Liver (tissue), 9 donors: ENCODE measurements around the gene UNC13B. TPM values are rescaled to one million over a fixed set of nuclear protein-coding genes. Genes with fewer than 3 reads are reported as not detected.

Source experiments
- DNase-seq: peaks from one replicate; pipeline ENCODE4 v3.0.0-alpha.2; 2017; ENCODE audit warnings: low spot score
- H3K27ac ChIP-seq, 2 donors: one replicate each; pipeline ENCODE4 v1.7.0; 2013; ENCODE audit warnings: inconsistent platforms in 2 of 2, low read length in 2 of 2, control low read depth in 1 of 2, low read depth in 1 of 2, mild to moderate bottlenecking in 1 of 2
- H3K27me3 ChIP-seq, 4 donors: one replicate each; pipeline versions ENCODE4 v1.6.1 to v1.7.0; 2013; ENCODE audit warnings: low read length in 3 of 4, inconsistent platforms in 1 of 4, mild to moderate bottlenecking in 1 of 4, moderate library complexity in 1 of 4; ENCODE audit not compliant: control insufficient read depth in 4 of 4, insufficient read depth in 4 of 4
- H3K36me3 ChIP-seq, 4 donors: one replicate each; pipeline versions ENCODE4 v1.6.1 to v1.7.0; 2013; ENCODE audit warnings: low read length in 3 of 4, mild to moderate bottlenecking in 3 of 4, low read depth in 1 of 4, moderate library complexity in 1 of 4; ENCODE audit not compliant: control insufficient read depth in 4 of 4, insufficient read depth in 3 of 4
- H3K4me1 ChIP-seq, 4 donors: one replicate each; pipeline versions ENCODE4 v1.6.1 to v1.7.0; 2013; ENCODE audit warnings: low read length in 3 of 4, mild to moderate bottlenecking in 3 of 4, moderate library complexity in 1 of 4; ENCODE audit not compliant: control insufficient read depth in 4 of 4, insufficient read depth in 4 of 4
- H3K4me3 ChIP-seq, 3 donors: one replicate each; pipeline versions ENCODE4 v1.6.1 to v1.7.0; 2013; ENCODE audit warnings: low read length in 3 of 3, control low read depth in 1 of 3, low read depth in 1 of 3, mild to moderate bottlenecking in 1 of 3
- H3K9ac ChIP-seq, 2 donors: one replicate each; pipeline ENCODE4 v1.7.0; 2013; ENCODE audit warnings: low read length in 2 of 2, mild to moderate bottlenecking in 2 of 2, moderate library complexity in 2 of 2, control low read depth in 1 of 2, low read depth in 1 of 2
- H3K9me3 ChIP-seq, 4 donors: one replicate each; pipeline versions ENCODE4 v1.6.1 to v1.7.0; 2013; ENCODE audit warnings: low read length in 3 of 4; ENCODE audit not compliant: control insufficient read depth in 4 of 4
- EGR1 ChIP-seq, 2 donors: IDR thresholded peaks; 2 replicates each; pipeline ENCODE4 v1.6.1; 2016 to 2018; ENCODE audit warnings: antibody characterized with exemption in 2 of 2, low read depth in 2 of 2
- FOXA2 ChIP-seq: IDR thresholded peaks from 2 replicates; pipeline ENCODE4 v1.6.1; 2016; ENCODE audit warnings: antibody characterized with exemption
- GABPA ChIP-seq, 2 donors: IDR thresholded peaks in 1 of 2; conservative IDR thresholded peaks in 1 of 2; 2 replicates each; pipeline ENCODE4 v1.6.1; 2016; ENCODE audit warnings: antibody characterized with exemption in 2 of 2, mild to moderate bottlenecking in 1 of 2, moderate library complexity in 1 of 2
- HNF4A ChIP-seq, 2 donors: conservative IDR thresholded peaks; 2 replicates each; pipeline ENCODE4 v1.6.1; 2016; ENCODE audit warnings: antibody characterized with exemption in 2 of 2, mild to moderate bottlenecking in 2 of 2
- HNF4G ChIP-seq: IDR thresholded peaks from 2 replicates; pipeline ENCODE4 v1.6.1; 2016; ENCODE audit warnings: antibody characterized with exemption
- JUND ChIP-seq, 2 donors: IDR thresholded peaks; 2 replicates each; pipeline ENCODE4 v1.6.1; 2016; ENCODE audit warnings: antibody characterized with exemption in 2 of 2
- NR2F2 ChIP-seq: IDR thresholded peaks from 2 replicates; pipeline ENCODE4 v1.6.1; 2016; ENCODE audit warnings: antibody characterized with exemption
- RAD21 ChIP-seq, 2 donors: IDR thresholded peaks; 2 replicates each; pipeline ENCODE4 v1.6.1; 2016; ENCODE audit warnings: antibody characterized with exemption in 2 of 2, mild to moderate bottlenecking in 2 of 2
- RXRA ChIP-seq, 2 donors: IDR thresholded peaks; 2 replicates each; pipeline ENCODE4 v1.6.1; 2017 to 2018; ENCODE audit warnings: antibody characterized with exemption in 2 of 2, mild to moderate bottlenecking in 1 of 2
- SP1 ChIP-seq: IDR thresholded peaks from 2 replicates; pipeline ENCODE4 v1.6.1; 2018; ENCODE audit warnings: antibody characterized with exemption, mild to moderate bottlenecking
- TAF1 ChIP-seq: conservative IDR thresholded peaks from 2 replicates; pipeline ENCODE4 v1.6.1; 2016; ENCODE audit warnings: antibody characterized with exemption, mild to moderate bottlenecking
- YY1 ChIP-seq: IDR thresholded peaks from 2 replicates; pipeline ENCODE4 v1.6.1; 2016; ENCODE audit warnings: antibody characterized with exemption, mild to moderate bottlenecking
- WGBS: extraction: QIAGEN DNeasy Blood & Tissue Kit; methylation state at CpG from one replicate; pipeline ENCODE4 v1.1.7; 2013; 5-methylcytosine and 5-hydroxymethylcytosine counted together
- polyA plus RNA-seq, 2 donors: library from polyadenylated mRNA; stranded (reverse) in 1 of 2; unstranded in 1 of 2; fragments of 200-250 nt in 1 of 2; fragments of >200 nt in 1 of 2; fragmentation: Nextera tagmentation in 1 of 2; extraction: Ambion mirVana in 1 of 2; gene quantifications; one replicate each; pipeline versions ENCODE4 v1.2.1 to v1.2.3, GENCODE V29; 2013 to 2015
- total RNA-seq, 2 donors: library from RNA; depleted of rRNA; stranded (reverse); fragments of >200 nt; gene quantifications; one replicate each; pipeline ENCODE4 v1.2.3, GENCODE V29; 2014
- TF ChIP-seq, protein P1 (sequence below): IDR thresholded peaks from 2 replicates; pipeline ENCODE4 v1.6.1; 2016; ENCODE audit warnings: antibody characterized with exemption, mild to moderate bottlenecking
- TF ChIP-seq, protein P2 (sequence below): IDR thresholded peaks from 2 replicates; pipeline ENCODE4 v1.6.1; 2016; ENCODE audit warnings: antibody characterized with exemption
- TF ChIP-seq, protein P3 (sequence below): IDR thresholded peaks from 2 replicates; pipeline ENCODE4 v1.6.1; 2016; ENCODE audit warnings: antibody characterized with exemption
- TF ChIP-seq, protein P4 (sequence below): IDR thresholded peaks from 2 replicates; pipeline ENCODE4 v1.6.1; 2016; ENCODE audit warnings: antibody characterized with exemption
- donor health status: healthy.
- donor health status: healthy.
- donor health status: healthy.
- donor health status: healthy.
- donor health status: healthy.

The UNC13B gene
- total and polyA plus RNA-seq, 4 donors: 5.5 to 25.7 (median 11.9) TPM

DNA sequence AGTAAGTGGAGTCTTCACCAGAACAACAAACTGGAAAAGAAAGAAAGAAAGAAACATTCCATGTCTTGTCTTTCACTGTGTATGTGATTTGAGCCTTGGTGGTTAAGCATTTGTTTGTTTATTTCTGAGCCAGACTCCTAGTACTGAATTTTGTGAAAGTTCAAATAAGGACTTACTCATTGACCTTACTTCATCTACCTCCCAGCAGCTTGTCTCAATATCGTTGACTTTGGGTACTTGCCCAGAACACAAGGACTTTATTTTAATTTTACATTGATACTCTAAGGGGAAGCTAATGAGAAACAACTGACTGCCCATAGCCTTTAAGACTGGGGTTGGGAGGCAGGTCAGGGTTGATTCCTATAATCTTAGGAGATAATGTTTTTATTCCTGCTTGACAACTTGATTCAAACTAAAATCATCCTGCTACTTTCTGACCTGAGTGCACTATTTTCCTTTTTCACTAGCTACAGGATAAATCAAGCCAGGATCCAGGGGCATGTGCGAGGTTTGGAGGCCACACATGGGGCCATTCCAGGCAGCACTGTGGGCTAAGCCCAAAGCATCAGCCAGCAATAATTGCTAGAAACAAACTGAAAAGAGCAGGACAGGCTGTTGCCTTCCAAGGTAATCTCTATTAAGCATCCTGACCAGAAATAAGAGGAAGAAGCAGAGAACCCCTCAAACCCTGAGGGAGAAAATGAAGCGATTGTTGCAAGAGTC lies 189.2 kb downstream of the UNC13B start:
- Histone ChIP-seq H3K4me1 (peaks cover 6 to 18% (median 17%) of the 10 kb centered on the region in 4 donors), H3K27ac (no peak overlapping the region), H3K36me3 (no peaks in the 10 kb centered on the region), H3K9me3 (no peaks in the 10 kb centered on the region), H3K4me3 (no peak overlapping the region), H3K27me3 (no peaks in the 10 kb centered on the region), H3K9ac (no peak overlapping the region)
- DNase-seq: no peak
- WGBS: 56% methylated on average over 3 of the region's 3 CpGs
- peak; percentile 82 to 90 for TF ChIP-seq RXRA (IDR thresholded peaks at IDR 0.05)
- TF ChIP-seq, protein P1, sequence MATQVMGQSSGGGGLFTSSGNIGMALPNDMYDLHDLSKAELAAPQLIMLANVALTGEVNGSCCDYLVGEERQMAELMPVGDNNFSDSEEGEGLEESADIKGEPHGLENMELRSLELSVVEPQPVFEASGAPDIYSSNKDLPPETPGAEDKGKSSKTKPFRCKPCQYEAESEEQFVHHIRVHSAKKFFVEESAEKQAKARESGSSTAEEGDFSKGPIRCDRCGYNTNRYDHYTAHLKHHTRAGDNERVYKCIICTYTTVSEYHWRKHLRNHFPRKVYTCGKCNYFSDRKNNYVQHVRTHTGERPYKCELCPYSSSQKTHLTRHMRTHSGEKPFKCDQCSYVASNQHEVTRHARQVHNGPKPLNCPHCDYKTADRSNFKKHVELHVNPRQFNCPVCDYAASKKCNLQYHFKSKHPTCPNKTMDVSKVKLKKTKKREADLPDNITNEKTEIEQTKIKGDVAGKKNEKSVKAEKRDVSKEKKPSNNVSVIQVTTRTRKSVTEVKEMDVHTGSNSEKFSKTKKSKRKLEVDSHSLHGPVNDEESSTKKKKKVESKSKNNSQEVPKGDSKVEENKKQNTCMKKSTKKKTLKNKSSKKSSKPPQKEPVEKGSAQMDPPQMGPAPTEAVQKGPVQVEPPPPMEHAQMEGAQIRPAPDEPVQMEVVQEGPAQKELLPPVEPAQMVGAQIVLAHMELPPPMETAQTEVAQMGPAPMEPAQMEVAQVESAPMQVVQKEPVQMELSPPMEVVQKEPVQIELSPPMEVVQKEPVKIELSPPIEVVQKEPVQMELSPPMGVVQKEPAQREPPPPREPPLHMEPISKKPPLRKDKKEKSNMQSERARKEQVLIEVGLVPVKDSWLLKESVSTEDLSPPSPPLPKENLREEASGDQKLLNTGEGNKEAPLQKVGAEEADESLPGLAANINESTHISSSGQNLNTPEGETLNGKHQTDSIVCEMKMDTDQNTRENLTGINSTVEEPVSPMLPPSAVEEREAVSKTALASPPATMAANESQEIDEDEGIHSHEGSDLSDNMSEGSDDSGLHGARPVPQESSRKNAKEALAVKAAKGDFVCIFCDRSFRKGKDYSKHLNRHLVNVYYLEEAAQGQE: peak; percentile 23
- TF ChIP-seq JUND (IDR thresholded peaks at IDR 0.05): peak in 1 of 2 donors; percentile 32
- peak; percentile 20 for TF ChIP-seq SP1
- TF ChIP-seq HNF4G: no peak
- TF ChIP-seq HNF4A (conservative IDR thresholded peaks at IDR 0.05): peak; percentile 39 to 48
- TF ChIP-seq RAD21 (IDR thresholded peaks at IDR 0.05): peak in 1 of 2 donors; percentile 32
- TF ChIP-seq NR2F2: peak; percentile 19
- TF ChIP-seq, protein P2, sequence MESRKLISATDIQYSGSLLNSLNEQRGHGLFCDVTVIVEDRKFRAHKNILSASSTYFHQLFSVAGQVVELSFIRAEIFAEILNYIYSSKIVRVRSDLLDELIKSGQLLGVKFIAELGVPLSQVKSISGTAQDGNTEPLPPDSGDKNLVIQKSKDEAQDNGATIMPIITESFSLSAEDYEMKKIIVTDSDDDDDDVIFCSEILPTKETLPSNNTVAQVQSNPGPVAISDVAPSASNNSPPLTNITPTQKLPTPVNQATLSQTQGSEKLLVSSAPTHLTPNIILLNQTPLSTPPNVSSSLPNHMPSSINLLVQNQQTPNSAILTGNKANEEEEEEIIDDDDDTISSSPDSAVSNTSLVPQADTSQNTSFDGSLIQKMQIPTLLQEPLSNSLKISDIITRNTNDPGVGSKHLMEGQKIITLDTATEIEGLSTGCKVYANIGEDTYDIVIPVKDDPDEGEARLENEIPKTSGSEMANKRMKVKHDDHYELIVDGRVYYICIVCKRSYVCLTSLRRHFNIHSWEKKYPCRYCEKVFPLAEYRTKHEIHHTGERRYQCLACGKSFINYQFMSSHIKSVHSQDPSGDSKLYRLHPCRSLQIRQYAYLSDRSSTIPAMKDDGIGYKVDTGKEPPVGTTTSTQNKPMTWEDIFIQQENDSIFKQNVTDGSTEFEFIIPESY: no peak

DNA sequence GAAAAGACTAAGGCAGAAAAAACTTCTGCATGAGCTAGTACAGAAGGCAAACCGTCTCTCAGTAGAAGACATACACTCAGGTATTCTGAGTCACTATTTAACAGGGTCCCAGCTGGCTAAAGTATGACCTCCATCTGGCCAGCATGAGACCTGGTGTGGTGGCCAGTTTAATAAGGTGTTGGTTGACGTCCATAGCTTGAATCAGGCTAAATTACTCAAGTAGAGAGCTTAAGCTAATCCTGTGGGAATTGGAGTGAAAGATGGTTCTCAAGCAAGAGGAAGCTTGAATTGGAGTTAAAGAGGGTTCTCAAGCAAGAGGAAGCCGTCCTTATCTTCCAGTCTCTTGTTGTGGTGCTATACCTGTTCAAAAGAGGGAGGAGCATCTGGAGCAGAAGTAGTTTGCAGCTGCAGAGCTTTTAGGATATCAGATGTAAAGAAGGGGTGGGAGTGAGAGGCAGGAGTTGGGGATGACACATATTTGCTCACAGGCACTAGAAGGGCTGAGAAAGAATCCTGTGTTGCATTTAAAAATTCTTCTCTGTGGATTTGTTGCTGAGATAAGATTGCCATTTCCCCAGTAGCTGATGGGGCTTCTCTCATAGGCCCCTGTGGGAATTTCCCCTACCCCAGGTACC lies 192.0 kb downstream of the UNC13B start:
- WGBS: 95% methylated on average over 3 of the region's 3 CpGs
- TF ChIP-seq HNF4A (conservative IDR thresholded peaks at IDR 0.05) (no peak), HNF4G (no peak), TAF1 (no peak), SP1 (no peak), EGR1 (IDR thresholded peaks at IDR 0.05; ENCODE audit: low read depth in 2 of 2) (no peak), YY1 (no peak), GABPA (IDR thresholded peaks at IDR 0.05 in 1 of 2, conservative IDR thresholded peaks at IDR 0.05 in 1 of 2) (no peak), JUND (IDR thresholded peaks at IDR 0.05) (no peak), NR2F2 (no peak), FOXA2 (no peak)
- TF ChIP-seq, protein P1: no peak
- TF ChIP-seq, protein P3, sequence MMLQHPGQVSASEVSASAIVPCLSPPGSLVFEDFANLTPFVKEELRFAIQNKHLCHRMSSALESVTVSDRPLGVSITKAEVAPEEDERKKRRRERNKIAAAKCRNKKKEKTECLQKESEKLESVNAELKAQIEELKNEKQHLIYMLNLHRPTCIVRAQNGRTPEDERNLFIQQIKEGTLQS: no peak
- TF ChIP-seq, protein P4, sequence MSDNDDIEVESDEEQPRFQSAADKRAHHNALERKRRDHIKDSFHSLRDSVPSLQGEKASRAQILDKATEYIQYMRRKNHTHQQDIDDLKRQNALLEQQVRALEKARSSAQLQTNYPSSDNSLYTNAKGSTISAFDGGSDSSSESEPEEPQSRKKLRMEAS: no peak
- Histone ChIP-seq H3K4me1 (peaks cover 6 to 18% (median 17%) of the 10 kb centered on the region in 4 donors), H3K9ac (no peak overlapping the region), H3K4me3 (no peak overlapping the region), H3K36me3 (no peaks in the 10 kb centered on the region), H3K9me3 (no peaks in the 10 kb centered on the region), H3K27me3 (no peaks in the 10 kb centered on the region), H3K27ac (no peak overlapping the region)
- DNase-seq: no peak
